GM12801 (cell line): ENCODE measurements around the gene MAGI1.

Source experiments
- CTCF ChIP-seq: IDR thresholded peaks from one replicate; pipeline ENCODE4 v1.5.1; 2011; ENCODE audit warnings: control low read depth; ENCODE audit not compliant: insufficient read length; ENCODE audit errors: extremely low read depth

Gene MAGI1

DNA sequence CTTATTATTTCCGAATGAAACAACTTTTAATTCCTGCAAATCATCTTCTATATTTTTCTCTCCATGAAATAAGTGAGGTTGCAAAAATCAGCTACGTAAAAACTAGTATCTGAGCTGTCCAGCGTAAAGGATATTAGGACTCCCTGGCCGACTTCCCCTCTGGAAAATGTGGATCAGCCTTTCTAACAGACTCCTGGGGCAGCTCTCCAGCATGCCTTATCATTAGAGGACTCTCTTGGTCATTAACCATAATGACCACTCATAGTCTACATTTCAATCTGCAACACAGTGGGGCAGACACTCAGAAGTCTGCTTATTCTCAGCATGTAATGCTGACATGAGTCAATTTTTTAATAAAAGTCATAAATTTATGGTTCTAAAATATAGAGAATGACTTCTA is 130.1 kb downstream of the MAGI1 start:
- TF ChIP-seq CTCF, result no peak

DNA sequence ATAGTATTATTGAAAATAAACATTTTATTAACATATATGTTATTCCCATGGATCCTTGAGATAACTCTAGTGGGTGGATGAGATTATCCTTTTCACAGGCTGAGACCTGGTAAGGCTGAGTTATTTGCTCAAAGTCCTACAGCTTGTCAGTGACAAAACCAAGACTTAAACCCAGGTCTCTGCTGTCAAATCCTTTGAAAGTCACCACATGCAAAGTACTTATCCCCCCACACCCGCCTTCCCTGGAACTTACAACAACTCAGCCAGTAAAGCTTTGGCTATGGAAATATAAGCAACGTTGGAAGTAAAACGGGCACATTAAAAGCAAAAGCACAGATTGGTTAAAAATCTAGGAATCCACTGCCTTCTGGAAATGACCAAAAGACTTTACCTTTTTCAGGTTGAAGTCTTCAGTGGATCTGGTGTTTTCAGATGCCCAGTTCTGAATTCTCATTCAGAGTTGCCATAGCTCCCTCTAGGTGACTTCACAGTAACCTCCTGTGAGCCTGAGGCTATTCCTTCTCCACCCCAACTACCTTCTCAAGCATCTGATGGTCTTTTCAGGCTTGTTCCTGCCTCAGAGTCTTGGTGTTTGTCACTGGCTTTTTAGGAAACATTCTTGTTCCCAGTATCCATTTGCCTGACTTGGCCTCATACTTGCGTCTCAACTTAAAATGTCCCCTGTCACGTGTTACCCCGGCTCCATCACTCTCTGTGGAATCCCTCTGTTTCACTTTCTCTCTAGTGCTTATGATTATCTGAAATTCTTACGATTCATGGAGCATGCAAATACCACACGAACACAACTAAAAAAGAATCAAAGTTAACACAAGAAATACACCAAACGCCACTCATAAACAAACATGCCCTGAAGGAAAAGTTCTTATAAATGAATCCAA is 131.2 kb downstream of the MAGI1 start:
- no peak for TF ChIP-seq CTCF

DNA sequence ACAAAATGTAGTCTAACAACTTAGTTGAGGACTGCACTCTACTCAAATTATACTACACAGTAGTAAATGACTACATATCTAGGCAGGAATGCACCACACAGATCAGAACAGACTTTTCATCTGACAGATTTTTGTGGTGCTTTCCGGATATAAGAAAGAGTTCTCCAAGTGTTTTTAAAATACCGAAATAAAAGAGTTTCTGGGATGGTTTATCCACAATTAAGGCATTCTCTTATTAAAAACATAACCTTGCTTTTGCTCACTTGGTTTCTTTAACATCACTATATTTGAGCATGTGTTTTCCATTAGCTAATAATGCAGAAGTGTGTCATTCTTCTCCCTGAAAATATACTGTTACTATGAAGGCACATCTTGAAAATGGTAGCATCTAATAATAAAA is 132.9 kb downstream of the MAGI1 start:
- TF ChIP-seq CTCF, result no peak

GRCh38 chr3:65904016-65904415 is 134.7 kb downstream of the MAGI1 start:
- no peak for TF ChIP-seq CTCF

DNA sequence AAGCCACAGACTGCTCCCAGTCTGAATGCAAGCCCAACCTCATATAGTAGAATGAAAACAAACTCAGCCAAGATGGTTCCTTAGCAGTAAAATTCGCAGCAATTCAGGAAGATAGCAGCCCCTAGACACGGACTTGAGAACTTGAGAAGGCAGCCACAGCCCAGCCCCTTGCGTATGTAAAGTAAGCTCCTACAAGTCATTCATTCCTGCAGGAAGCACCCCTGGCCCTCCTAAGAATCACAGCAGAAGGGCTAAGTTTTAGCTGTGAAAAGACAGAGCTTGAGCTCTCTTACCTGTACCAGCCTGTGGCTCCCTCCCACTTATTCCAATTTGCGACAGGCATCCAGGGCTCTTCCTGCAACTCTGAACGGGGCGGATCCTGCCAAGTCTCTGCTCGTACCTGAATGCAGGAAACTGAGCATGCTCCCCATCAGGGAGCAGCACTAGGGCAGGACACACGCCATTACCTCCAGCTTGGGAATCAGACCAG is 136.4 kb downstream of the MAGI1 start:
- no peak for TF ChIP-seq CTCF

- no peak for TF ChIP-seq CTCF
Measured at GRCh38 chr3:65901226-65901625, 137.5 kb downstream of the MAGI1 start.

DNA sequence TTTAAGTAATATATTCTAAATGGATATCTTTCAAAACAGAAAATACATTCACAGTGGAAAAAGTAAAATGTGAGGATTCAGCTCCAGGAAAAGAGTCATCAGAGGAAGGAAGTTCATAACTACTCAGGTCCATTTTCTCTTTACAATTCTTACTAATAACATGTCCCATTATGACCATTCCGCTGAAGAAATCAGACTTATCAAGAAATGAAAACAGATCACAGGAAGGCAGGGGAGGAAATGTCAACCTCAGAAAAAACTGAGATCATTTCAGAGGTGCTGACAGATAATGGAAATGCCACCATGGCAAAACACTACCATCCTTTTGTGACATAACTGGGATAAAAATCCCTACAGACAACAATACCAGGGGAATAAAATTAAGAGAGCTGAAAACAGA is 139.5 kb downstream of the MAGI1 start:
- TF ChIP-seq CTCF, result no peak
